GM12874 (cell line): Measurements from ENCODE around the gene CAMTA1.

Experiments
- CTCF ChIP-seq: IDR thresholded peaks from 2 replicates; pipeline ENCODE4 v1.5.1; 2011; ENCODE audit warnings: low read depth, mild to moderate bottlenecking, control low read depth, low read length, moderate library complexity; ENCODE audit not compliant: insufficient read depth

The CAMTA1 gene

GRCh38 chr1:7501723-7502603 lies 716.7 kb downstream of the CAMTA1 start:
- TF ChIP-seq CTCF: no peak

- TF ChIP-seq CTCF: no peak
Measured at GRCh38 chr1:7503691-7504437, 718.6 kb downstream of the CAMTA1 start.

GRCh38 chr1:7504438-7504720 lies 719.1 kb downstream of the CAMTA1 start:
- no peak for TF ChIP-seq CTCF

- no peak for TF ChIP-seq CTCF
Measured at GRCh38 chr1:7505094-7505770, 720.0 kb downstream of the CAMTA1 start.

- no peak for TF ChIP-seq CTCF
Measured at GRCh38 chr1:7505771-7506453, 720.7 kb downstream of the CAMTA1 start.

- no peak for TF ChIP-seq CTCF
Measured at GRCh38 chr1:7506454-7507284, 721.4 kb downstream of the CAMTA1 start.
